ENCODE data around the gene ZNF772. TPM values are rescaled to one million over a fixed set of nuclear protein-coding genes. Genes with fewer than 3 reads are reported as not detected.
"Not testable (repeated sequence)": the region's sequence is repeated elsewhere in the genome, so short reads cannot be mapped to it uniquely, and the experiment has no call there.

ZNF772 gene
- total RNA-seq = 24.0 TPM
- long read RNA-seq, full-length matches to known transcripts = 21 of 22 reads
- long read RNA-seq, partial matches to known transcripts = 0 of 22 reads
- long read RNA-seq, other reads (novel, unspliced or antisense) = 1 of 22 reads

GRCh38 chr19:57477191-57478008 lies at the start of gene ZNF772:
TSS of gene ZNF772 (minus strand) at chr19:57477566. CDS start at chr19:57477309, 257 bp downstream.
- intact Hi-C loops (cut with micrococcal nuclease) = no loop called here
- DNase-seq (peak; percentile 92), ATAC-seq (peak; percentile 99)

GRCh38 chr19:57518021-57518420 lies 40.7 kb upstream of the ZNF772 start:
- DNase-seq; ATAC-seq; intact Hi-C loops (cut with micrococcal nuclease): not testable (repeated sequence)

DNA sequence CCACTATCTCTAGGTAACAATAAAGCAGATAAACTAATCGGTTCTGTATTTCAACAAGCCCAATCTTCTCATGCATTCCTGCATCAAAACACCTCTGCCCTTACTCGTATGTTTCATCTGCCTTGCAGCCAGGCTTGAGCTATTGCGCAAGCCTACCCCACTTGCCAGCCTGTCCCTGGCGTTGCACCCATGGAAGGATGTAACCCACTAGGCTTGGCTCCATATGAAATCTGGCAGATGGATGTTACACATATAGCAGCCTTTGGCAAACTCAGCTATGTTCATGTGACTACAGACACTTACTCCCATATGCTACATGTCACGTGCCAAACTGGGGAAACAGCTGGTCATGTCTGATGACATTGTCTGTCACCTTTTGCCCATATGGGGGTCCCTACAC lies 37.9 kb upstream of the ZNF772 start:
- DNase-seq (no peak), ATAC-seq (no peak)
- intact Hi-C loops (cut with micrococcal nuclease) = no loop called here

GRCh38 chr19:57512845-57513244 lies 35.5 kb upstream of the ZNF772 start:
- DNase-seq (no peak), ATAC-seq (no peak)
- intact Hi-C loops (cut with micrococcal nuclease) = no loop called here

DNA sequence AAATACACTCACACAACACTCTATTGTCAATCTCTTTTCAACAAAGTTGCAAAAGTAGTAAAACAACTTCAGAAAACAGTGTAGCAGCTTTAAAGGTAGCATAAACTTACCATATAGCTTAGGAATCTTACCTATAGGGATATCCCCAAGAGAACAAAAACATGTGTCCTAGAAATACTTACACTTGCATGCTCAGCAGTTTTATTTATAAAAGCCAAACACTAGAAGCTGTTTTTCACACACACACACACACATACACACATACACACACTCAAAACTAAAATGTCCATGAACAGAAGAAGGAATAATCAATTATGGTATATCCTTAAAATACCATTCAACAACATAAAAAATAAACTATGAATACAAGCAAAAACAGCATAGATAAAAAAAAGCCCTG lies 34.1 kb upstream of the ZNF772 start:
- ATAC-seq (no peak), DNase-seq (no peak)
- intact Hi-C loops (cut with micrococcal nuclease) = no loop called here

DNA sequence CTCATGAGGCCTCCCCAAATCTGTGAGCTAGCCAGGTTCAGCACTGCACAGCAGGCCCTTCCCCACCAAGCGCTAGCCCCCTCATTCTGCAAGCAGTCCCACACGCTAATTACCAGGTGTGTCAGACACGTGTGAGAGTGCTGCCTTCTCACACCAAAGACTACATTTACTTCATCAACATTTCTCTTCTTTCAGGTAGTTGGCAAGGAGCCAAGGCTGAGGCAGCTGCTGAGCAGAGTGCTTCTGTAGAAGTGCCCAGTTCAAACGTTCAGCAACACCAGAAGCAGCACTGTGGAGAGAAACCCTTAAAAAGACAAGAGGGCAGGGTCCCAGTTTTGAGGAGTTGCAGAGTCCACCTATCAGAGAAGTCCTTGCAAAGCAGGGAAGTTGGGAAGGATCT lies 28.8 kb upstream of the ZNF772 start:
- DNase-seq (no peak), ATAC-seq (no peak)
- intact Hi-C loops (cut with micrococcal nuclease) = no loop called here

DNA sequence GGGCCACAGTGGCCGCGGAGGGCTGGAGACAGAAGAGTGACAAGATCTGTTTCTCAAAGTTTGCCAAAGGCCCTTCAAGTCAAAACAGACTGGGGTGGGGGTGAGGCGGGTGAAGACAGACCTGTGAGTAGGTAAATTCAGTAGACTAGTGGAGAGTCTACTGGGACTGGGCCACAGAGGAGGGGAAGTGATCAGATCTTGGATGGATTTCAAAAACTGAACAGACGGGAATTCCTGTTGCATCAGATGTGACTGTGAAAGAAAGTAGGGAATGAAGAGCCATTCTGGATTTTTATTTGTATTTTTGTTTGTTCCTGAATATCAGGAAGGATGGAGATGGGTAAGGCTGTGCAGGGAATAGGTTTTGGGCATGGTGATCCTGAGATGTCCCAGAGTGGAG lies 23.0 kb upstream of the ZNF772 start:
- DNase-seq; intact Hi-C loops (cut with micrococcal nuclease): not testable (repeated sequence)
- peak; percentile 14 for ATAC-seq

GRCh38 chr19:57499680-57500395 lies 22.5 kb upstream of the ZNF772 start, which contains the start of gene ZNF773:
TSS of gene ZNF773 (plus strand) at chr19:57499938. CDS start at chr19:57500081, 143 bp downstream.
- DNase-seq = peak; percentile 99
- intact Hi-C loops (cut with micrococcal nuclease) = not testable (repeated sequence)
- peak; percentile 100 for ATAC-seq

GRCh38 chr19:57499332-57499679 lies 21.9 kb upstream of the ZNF772 start:
- DNase-seq; ATAC-seq; intact Hi-C loops (cut with micrococcal nuclease): not testable (repeated sequence)

DNA sequence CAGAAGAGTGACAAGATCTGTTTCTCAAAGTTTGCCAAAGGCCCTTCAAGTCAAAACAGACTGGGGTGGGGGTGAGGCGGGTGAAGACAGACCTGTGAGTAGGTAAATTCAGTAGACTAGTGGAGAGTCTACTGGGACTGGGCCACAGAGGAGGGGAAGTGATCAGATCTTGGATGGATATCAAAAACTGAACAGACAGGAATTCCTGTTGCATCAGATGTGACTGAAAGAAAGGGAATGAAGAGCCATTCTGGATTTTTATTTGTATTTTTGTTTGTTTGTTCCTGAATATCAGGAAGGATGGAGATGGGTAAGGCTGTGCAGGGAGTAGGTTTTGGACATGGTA lies 10.9 kb upstream of the ZNF772 start:
- intact Hi-C loops (cut with micrococcal nuclease); DNase-seq: not testable (repeated sequence)
- peak; percentile 30 for ATAC-seq

- intact Hi-C loops (cut with micrococcal nuclease) = not testable (repeated sequence)
Measured at GRCh38 chr19:57487477-57488298, 10.3 kb upstream of the ZNF772 start, which contains the start of gene ZNF419. TSS of gene ZNF419 (plus strand) at chr19:57487750. CDS start at chr19:57487951, 201 bp downstream.

GRCh38 chr19:57473646-57474045 lies 3.7 kb downstream of the ZNF772 start:
- DNase-seq = no peak
- intact Hi-C loops (cut with micrococcal nuclease) = no loop called here
- ATAC-seq = no peak

More at GRCh38 chr19:57487477-57488298, 10.3 kb upstream of the ZNF772 start, which contains the start of gene ZNF419:
- DNase-seq (peak; percentile 95), ATAC-seq (peak; percentile 99)

DNA sequence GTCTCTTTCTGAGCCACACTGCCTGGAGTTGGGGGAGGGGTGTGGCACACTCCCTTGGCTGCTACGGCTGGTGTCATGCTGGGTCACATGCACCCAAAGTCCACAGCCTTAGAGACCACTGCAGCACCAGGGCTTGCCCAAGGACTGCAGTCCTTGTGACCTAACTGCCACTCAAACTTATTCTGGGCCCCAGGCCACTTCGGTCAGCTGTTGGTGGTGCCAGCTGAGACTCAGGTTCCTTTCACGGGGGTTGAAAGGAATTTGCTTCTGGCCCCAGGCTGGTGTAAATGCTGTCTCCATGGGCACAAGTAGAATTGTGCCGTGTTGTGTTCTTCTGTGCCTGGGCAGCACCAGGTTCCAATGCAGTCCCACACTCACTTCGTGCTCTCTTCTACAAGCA lies 10.9 kb downstream of the ZNF772 start:
- peak; percentile 97 for ATAC-seq
- intact Hi-C loops (cut with micrococcal nuclease) = no loop called here
- peak; percentile 68 for DNase-seq

DNA sequence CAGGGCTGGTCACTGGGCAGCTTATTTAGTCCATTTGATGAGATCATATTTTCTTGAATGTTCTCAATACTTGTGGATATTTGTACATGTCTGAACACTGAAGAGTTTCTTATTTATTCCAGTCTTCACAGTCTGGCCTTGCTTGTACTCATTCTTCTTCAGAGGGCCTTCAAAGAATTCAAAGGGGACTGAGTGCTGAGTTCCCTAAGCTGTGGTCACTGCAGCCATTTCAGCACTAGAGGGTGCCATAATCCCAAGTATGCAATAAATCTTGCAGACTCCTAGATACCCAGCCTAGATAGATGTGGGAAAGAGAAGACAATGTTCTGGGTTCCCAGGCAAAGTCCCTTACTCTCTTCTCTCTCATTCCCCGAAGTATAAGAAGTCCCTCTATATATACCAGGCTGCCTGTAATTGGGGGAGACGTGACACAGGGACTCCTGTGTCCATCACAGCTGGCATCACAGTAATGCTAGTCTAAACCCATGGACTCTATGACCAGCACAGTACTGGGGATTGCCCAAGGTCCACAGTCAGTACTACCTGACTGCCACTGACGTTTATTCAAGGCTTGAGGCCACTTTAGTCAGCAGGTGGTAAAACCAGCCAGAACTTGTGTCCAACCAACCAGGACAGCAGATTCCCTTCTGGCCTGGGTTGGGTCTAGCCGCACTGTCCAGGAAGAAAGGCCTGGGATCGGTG lies 11.5 kb downstream of the ZNF772 start:
- DNase-seq = no peak
- peak; percentile 81 for ATAC-seq
- intact Hi-C loops (cut with micrococcal nuclease) = no loop called here

GRCh38 chr19:57452307-57452706 lies 25.1 kb downstream of the ZNF772 start:
- intact Hi-C loops (cut with micrococcal nuclease) = no loop called here
- DNase-seq = no peak
- no peak for ATAC-seq

DNA sequence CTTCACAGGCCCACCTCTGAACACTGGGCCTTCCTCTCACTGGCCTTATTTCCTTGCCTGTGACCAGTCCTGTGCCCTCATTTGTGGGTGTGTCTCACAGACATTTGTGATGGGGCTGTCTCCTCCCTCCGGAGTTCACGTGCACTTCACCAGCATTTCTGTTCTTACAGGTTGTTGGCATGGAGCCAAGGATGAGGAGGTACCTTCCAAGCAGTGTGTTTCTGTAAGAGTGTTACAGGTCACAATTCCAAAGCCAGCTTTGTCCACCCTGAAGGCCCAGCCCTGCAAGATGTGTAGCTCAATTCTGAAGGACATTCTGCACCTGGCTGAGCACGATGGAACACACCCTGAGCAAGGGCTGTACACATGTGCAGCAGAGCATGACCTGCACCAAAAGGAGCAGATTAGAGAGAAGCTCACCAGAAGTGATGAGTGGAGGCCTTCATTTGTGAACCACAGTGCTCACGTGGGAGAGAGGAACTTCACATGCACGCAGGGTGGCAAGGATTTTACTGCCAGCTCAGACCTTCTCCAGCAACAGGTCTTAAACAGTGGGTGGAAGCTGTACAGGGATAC lies 34.2 kb downstream of the ZNF772 start:
- DNase-seq = no peak
- intact Hi-C loops (cut with micrococcal nuclease) = no loop called here
- ATAC-seq = peak; percentile 10

- DNase-seq = no peak
- peak; percentile 85 for ATAC-seq
- intact Hi-C loops (cut with micrococcal nuclease) = no loop called here
Measured at GRCh38 chr19:57441979-57442752, 35.2 kb downstream of the ZNF772 start.

- DNase-seq (no peak), ATAC-seq (no peak)
- intact Hi-C loops (cut with micrococcal nuclease) = no loop called here
Measured at GRCh38 chr19:57438925-57439324, 38.4 kb downstream of the ZNF772 start.

Measured in left ventricle myocardium superior (tissue), 1 donor.